GM13977 (cell line): ENCODE results near the gene PTCD3.

Experiments used
- DNase-seq: peaks from one replicate; pipeline ENCODE4 v3.0.0; 2012; ENCODE audit warnings: low spot score
- CTCF ChIP-seq: IDR thresholded peaks from 2 replicates; pipeline ENCODE4 v1.5.1; 2012; ENCODE audit warnings: mild to moderate bottlenecking, control low read depth; ENCODE audit not compliant: insufficient read depth; ENCODE audit errors: extremely low read depth, missing control alignments
- in situ Hi-C: fragments of 300-500 bp; cut with MboI; formaldehyde crosslinking; loops from one replicate; pipeline ENCODE4 v1.12.0; 2022; ENCODE audit warnings: low sequenced_read_pairs, low pct_unique_long_range_greater_than_20kb, mixed read lengths, inconsistent platforms; ENCODE audit not compliant: unreplicated experiment

PTCD3 gene

GRCh38 chr2:86157009-86157556, 51.0 kb downstream of the PTCD3 start:
- no peak for DNase-seq
- TF ChIP-seq CTCF, result no peak
- in situ Hi-C loops, result no loop called here

- in situ Hi-C loops, result no loop called here
- no peak for TF ChIP-seq CTCF
- no peak for DNase-seq
Measured at GRCh38 chr2:86158286-86158685, 52.3 kb downstream of the PTCD3 start.

DNA sequence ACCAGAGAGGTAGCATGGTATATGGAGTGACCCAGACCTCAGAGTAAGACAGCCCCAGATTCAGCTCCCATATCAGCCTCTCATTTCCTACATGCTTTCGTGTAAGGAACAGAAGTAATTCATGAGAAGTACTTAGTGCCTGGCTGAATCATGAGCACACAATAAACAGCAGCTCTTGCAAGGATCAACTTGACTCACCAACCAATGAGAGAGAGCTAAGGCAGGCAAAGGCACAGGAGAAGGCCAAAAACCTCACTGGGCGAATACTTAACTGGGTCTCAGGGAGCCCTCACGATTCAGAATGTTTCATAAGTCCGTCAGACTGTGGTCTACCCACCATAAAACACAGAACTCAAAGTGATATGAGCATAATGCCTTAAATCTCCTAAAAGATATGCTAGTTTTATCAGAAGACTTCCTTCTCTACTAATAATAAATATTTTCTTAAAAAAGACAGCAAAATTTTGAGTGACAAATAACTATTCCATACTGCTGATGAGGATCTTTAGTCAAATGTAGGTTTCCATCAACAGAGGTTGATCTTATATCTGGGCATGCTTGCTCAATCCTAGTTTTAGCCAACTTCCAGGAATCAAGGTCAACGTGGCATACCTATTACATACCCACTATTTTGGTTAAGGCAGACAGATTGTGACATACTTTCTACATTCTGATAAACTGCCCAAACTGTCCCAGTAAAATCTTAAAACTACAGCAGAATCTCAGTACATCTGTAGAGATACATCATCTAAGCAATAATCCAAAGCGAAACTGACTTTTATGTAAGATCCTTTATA, 54.3 kb downstream of the PTCD3 start:
- in situ Hi-C loops, result no loop called here
- TF ChIP-seq CTCF, result no peak
- DNase-seq, result no peak

GRCh38 chr2:86170449-86170848, 64.4 kb downstream of the PTCD3 start:
- no peak for DNase-seq
- no peak for TF ChIP-seq CTCF
- in situ Hi-C loops, result no loop called here

GRCh38 chr2:86171295-86171694, 65.3 kb downstream of the PTCD3 start:
- DNase-seq, result no peak
- in situ Hi-C loops, result no loop called here
- no peak for TF ChIP-seq CTCF

DNA sequence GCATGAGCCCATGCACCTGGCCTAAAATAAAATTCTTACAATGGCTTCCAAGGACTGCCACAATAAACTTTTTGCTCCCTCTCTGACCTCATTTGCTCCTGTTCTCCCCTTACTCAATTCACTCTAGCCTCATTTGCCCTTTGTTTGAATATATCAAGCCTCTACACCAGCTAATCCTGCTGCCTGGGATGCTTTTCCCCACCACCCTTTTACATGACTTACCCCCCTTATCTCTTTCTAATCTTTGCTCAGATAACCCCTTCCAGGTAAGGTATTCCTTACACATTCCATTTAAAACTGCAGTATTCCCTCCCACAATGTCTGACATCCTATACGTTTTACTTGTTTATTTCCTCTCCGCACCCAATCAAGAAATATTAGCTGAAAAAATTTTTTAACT, 66.6 kb downstream of the PTCD3 start:
- no peak for TF ChIP-seq CTCF
- DNase-seq, result no peak
- in situ Hi-C loops, result no loop called here
